HG02678 (cell line): ENCODE results near the gene OTUB2.

Experiments
- ATAC-seq: cut with Tn5 transposase; IDR thresholded peaks from one replicate; pipeline ENCODE4 v1.9.1; 2021; ENCODE audit warnings: mild to moderate bottlenecking, moderate library complexity; ENCODE audit not compliant: unreplicated experiment

The OTUB2 gene

DNA sequence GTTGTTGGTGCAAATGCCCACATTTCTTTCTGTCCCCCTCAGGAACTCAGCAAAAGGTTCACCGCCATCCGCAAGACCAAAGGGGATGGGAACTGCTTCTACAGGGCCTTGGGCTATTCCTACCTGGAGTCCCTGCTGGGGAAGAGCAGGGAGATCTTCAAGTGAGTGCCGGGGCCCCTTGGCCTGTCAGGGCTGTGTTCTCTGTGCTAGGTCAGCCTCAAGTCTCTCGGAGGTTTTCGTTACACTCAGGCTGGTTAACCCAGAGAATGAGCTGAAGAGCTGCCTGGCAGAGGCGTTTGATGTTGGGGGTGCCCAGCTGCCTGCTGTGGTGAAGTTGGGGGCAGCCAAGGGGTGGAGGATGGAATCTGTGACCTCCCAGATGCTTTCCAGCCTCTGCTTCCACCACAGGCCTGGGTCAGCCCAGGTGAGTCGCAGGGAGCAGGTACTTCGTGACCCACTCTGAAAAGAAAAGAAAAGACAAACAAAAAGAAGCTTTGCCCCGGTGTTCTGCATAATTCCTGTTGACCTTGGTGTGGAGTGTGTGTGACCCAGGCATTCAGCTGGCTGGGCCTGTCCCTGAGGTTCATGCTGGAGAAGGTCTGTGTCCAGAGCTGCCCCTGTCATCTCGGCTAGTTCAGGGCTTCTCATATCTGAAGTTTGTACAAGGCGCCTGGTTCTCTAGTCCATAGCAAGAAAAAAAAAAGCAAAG, 12.9 kb downstream of the OTUB2 start:
- ATAC-seq = no peak

DNA sequence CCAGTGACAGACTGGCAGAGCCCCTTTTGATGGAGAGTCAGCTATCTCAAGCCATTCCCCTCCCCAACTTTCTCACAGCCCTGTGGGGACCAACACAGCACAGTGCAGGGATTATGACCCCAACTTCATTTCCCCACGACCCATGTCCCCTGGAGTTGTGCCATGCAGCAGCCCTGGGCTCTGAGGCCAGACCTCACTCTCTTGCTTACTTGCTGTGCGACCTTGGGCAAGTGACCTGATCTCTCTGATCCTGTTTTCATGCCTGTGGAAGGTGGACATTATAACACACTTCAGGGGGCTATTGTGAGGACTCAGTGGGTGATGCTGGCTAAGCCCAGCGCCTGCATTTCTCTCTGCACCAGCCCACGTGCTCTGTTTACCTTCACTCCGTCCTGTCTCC, 14.1 kb downstream of the OTUB2 start:
- no peak for ATAC-seq

DNA sequence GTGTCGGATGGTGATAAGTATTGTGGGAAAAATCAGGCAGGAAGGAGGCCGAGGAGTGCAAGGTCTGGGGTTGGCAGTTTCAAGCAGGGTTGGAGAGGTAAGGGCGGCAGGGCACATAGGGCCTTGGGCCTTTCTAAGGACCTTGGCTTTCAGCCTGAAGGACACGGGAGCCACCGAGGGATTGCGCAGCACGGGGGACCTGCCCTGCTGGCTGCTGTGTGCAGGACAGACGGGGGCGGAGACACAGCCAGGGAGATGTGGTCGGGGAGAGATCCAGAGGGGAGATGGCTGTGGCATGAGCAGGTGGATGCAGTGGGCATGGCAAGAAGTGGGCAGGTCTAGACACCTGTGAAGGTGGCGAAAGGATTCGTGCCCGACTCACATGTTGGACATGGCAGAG, 14.7 kb downstream of the OTUB2 start:
- no peak for ATAC-seq

DNA sequence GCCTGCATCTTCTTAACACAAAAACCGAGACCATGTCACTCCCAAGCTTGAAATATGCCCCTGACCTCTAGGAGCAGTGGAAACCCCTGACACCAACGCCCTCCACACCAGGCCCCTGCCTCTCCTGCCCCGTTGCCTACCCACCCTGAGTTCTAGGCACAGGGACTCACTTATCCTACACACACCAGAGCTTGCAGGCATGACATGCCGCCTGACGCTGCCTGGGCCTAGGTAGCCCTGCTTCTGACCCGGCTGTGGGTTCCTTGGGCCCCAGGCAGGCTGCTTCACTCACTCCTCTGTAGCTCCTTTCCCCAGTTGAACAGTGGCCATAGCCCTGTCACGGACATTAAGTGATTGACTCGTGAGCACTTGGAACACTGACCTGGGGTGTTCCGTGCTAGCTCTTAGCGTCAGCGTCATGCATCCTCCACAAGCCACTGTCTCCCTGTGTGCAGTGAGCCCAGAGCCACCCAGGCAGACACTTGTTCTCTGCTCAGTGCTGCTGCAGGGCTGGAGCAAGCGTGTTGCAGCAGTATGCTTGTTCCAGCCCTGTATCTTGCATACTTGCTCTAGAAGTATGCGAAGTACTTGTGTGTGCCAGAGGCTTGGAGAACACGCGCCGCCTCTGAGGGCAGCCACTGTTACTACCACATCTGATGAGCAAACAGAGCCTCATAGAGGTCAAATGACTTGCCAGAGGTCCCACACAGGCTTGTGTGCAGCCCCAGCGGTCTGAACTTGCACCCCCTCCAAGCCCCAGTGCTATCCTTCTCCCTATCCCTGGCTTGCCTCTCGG, 15.6 kb downstream of the OTUB2 start:
- ATAC-seq = no peak

DNA sequence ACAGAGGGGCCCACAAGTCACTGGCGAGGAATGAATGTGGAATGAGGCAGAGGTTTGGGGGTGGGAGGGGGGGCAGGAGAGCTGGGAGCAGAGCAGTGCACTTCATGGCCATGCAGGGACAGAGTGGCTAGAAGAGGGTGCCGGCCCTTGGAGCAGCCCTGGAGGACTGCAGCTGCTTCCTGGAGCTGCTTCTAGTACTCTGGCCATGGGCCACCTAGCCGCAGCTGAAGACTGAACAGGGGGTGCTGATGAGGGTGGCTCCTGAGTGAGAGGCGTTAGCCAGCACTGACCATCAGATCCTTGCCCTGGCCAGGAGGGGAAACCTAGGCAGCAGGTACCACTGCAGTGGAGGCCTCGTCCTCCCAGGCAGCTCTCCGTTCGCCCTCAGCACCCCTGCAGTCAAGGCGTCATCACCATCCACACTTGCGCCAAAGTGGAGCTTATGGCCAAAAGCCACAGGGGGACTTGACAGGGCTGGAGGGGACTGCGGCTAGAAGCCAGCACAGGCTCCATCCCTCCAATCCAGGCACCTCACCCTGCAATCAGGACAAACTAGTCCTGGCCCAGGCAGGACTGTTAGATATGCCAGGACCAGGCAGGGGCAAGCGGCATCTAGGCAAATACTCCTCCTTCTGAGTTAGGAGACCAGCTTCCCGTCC, 16.4 kb downstream of the OTUB2 start:
- no peak for ATAC-seq

DNA sequence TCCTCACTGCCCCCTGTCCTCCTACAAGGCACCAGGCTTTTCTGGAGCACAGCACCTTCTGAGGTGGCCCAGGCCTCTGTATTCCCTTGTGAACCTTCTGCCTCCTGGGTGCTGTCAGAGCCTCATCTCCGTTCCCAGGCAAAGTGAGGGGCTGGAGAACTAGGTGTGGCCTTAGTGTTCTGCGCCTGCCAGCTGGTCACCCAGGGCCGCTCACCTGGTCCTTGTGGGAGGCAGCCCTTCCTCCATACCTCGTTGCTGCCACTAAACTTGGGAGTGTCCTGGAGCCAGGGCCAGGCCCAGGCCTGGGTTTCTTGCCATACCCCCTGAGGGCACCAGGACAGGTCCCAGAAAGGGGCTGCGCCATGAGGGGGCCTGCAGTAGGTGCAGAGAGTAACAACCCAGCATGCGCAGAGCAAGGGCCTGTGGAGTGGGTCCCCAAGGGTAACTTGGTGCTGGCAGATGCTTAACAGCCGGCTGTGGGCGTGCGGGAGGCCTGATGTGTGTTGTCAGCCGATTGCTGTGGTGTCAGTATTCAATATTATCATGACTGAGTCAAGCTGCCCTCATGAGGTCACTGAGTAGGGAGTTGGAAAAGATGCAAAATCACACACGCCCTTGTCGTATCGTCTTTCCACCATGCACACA, 17.1 kb downstream of the OTUB2 start:
- no peak for ATAC-seq

DNA sequence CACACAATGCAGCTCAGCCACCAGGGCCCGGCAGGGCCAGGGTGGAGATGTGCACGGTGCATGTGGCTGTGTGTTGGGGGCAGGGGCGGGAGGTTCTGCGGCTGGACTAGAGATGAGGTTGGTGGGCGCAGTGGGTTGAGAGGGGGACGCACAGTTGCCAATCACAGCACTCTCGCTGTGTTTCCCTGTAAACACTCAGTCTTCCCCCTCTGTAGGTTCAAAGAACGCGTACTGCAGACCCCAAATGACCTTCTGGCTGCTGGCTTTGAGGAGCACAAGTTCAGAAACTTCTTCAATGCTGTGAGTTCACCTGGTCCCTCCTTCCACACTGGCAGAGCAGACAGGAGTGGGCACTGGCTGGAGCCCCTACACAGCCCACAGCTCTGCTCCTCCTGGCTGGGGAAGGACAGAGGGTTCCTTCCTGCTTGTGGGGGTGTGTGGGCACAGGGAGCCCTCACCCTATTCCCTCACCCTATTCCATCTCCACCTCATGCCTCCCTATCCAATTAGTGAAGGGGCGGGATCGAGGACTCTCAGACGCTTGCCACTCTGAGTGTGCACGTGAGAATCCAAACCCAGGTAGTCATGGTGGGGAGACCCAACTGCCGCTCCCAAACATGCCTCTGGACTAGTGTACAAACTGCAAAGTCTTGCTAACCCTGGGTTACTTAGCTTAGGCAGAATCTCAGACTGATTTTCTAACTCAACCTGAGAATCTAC, 17.8 kb downstream of the OTUB2 start:
- ATAC-seq = no peak

DNA sequence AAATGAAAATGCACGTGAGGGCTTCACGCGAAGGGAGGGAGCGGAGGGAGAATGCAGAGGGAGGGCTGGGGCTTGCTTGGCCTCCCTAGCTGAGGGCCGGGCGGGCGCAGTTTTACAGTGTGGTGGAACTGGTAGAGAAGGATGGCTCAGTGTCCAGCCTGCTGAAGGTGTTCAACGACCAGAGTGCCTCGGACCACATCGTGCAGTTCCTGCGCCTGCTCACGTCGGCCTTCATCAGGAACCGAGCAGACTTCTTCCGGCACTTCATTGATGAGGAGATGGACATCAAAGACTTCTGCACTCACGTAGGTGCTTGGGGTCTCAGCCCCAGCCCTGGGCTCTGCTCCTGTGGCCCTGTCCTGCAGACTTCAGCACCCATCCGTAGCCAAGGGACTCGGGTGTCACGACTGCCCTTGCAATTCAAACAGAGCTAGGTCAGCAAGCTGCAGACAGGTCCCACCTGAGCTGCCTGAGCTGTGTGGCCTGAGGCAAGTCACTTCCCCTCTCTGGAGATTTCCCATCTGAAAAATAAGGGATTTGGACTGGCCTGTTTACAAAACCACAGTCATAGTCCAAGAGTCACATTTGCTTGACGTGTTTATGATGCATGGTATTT, 18.4 kb downstream of the OTUB2 start:
- ATAC-seq = no peak

DNA sequence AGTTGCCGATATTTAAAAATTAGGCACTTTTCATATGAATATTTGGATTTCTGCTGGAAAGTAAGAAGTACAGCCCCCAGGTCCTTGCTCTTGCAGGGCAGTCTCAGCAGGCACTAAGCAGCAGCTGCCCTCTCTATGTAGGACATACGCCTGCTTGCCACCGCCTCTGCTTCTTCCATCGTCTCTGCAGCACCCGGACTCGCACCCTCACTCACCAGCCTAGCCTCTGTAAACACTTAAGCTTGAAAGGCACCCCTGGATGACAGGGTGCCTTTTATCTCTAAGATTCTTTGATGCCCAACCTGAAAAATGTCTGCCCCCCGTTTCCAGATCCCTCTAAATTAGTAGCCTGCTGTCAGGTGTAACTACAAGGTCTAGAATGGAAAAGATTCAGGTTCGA, 19.0 kb downstream of the OTUB2 start:
- ATAC-seq = no peak

DNA sequence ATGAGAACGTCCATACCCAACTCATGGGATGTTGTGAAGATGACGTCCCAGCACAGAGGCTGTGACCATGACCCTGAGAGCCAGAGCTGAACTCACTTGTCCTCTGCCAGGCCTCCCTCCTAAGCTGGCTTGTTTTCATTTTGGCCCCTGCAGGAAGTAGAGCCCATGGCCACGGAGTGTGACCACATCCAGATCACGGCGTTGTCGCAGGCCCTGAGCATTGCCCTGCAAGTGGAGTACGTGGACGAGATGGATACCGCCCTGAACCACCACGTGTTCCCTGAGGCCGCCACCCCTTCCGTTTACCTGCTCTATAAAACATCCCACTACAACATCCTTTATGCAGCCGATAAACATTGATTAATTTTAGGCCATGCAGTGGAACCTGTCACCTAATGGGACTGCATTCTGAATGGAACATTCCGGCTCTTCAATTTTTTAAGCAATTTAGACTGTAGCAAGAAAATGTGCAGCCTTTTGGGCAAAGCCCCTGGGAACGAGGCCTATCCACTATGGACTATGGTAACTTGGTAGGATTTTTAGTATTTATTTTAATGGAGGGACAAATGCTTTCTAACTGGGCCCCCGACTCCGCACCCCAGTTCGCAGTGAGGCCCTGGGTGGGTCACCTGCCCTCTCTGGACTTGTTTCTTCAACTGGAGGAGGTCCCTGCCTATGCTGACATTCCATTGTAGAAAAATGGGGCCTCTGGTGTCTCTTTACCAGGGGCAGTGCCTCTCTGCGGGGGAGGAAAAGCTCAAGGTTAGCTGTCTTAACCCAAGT, 19.6 kb downstream of the OTUB2 start:
- ATAC-seq = no peak

DNA sequence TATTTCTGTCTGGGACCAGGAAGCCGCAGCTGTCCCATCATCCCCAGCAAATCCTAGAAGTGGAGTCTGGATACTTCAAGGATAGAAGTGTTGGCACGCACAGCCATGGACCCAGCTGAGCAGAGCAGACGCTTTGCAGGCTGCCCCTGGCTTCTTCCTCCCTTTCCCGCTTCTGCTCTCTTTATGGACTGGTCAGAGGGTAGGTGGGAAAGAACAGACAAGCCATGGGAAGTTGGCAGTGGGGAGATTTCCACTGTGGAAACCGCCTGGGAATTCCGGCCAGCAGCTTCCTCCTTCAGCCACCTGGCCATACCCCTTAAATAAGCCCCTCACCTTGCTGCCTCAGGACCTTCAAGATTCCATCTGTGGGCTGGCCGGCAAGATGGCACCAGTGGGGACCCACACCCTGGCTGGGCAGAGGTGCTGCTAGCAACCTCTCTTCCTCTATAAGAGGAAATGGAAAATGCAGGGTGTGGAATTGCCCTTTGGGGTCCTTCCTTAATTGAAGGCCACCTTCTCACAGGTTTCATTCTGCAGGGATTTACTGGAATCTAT, 20.6 kb downstream of the OTUB2 start:
- ATAC-seq = no peak

DNA sequence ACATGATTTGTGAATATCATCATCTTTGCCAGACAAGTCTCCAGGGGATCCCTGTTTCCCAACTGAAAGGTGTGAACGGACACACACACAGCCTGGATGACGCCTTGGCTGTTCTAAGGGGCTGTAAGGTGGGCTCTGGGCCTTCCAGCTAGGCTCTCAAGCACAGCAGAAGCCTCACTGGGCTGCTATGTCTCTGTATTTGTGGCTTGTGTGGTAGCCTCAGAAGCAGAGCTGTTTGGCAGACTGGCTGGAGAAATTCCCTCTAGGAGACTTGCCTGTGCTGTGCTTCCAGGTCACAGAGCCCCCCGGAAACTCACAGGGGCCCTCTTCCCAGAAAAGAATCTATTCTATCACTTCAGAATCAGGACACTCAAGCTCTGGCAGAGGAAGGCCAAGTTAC, 21.4 kb downstream of the OTUB2 start:
- no peak for ATAC-seq

DNA sequence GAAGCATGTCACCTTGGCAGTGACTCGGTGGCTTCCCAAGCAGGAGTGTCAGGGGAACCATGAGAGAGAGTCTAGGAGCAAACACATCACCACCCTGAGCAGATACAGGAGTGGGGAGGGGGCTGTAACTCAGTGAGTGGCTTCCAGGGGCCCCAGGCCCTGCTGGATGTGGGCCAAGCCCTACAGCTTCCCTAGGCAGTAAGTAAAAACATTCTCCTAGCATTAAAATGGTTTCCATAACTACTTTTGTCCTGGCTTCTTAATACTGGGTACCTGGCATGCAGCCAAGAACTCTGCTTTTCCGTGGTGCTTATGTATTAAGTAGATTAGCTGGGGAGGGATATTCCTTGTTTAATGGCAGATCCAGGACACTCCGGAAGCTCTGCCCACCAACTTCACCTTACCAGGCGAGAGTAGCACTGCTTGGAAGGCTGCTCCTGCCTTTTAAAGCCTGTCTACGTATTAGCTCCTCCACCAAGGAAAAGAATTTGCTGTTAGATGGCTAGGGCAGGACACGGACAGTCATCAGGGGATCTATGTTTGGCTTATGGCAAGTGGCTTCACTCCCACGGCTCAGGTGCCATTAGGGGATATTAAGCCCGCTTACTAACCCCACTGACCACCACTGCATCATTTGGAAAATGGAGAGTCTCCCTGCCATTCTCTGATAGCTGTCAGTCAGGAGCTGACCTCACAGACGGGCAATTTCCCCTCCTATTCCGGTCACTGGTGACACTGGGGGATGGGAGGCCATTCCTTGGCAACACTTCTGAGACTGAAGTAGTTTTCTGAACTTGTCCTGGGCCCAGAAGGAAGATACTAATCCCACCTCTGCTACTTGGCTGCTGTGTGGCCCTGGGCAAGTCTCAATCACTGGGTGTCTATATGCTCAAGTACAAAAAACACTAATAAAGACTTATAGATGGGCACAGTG, 22.8 kb downstream of the OTUB2 start:
- no peak for ATAC-seq

DNA sequence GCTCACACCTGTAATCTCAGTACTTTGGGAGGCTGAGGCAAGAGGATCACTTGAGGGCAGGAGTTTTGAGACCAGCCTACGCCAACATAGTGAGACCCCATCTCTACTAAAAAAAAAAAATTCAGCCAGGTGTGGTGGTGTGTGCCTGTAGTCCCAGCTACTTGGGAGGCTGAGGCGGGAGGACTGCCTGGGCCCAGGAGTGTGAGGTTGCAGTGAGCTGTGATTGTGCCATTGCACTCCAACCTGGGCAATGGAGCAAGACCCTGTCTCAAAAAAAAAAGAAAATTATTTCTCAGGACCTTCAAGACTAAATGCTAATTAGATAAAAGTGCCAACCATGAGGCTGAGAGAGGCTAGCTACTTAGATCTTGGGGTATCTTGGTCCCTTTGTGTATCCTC, 23.5 kb downstream of the OTUB2 start:
- no peak for ATAC-seq

DNA sequence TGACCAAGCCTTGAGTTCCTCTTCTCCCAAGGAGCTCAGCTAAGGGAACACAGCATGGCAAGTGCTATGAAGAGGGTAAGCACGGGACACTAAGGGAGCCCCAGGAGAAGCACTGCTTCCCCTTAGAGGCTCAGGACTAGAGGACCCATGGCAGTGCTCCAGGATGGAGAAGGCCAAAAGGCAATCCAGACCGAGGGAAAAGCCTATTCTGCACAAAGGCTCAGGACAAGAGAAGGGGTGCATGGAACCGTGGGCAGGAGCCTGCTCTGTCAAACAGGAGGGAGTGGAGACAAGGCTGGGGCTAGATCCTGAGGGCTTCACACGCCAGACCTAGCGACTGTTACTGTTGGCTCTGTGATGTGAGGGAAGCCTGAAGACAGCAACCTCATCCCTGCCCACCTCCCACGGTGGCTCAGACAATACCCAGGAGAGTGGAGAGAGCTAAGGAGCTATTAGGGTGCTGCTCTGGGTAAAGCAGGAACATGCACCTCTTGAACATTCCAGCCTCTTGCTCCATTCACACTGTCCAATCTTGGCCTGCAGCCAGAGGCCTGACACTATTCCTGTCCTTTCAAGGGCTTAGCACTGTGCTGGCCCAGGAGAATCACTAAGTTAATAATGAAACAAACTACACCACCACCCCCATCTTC, 24.2 kb downstream of the OTUB2 start:
- ATAC-seq = no peak

DNA sequence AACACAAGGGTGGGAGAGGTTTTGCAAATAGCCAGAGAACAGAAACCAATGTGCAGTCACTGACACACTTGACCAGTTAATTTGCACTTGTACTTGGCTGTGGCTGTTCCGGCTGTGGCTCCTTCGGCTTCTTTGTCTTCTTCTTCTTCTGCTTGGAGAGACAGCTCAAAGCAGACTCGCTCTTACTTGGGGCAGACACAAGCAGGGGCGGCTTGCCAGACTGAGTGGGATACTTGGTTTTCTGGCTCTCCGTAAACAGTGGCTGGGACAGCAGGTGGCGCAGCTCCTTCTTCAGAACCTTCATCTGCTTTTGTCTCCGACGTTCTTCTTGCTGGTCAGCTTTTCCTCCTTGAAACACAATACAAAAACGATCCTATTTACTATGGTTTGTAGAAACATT, 25.0 kb downstream of the OTUB2 start:
- ATAC-seq = no peak

DNA sequence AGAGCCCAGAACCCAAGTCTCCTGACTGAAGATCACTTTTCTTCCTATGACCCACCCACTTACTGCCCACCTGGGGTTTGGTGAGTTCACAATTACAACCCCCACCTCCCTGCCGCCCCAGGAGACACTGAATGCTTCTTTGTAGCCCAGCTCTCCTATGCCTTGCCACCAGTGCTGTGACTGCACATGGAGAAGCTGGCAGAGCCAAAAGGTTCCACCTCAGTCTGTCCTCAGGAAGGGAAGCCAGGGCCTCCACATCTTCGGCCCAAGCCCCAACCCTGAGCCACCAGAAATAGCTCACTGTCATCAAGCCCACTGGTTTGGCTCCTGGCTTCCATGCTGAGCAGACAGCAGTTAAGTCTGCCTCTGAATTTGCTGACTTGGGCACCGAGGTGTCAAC, 25.6 kb downstream of the OTUB2 start:
- ATAC-seq = no peak

DNA sequence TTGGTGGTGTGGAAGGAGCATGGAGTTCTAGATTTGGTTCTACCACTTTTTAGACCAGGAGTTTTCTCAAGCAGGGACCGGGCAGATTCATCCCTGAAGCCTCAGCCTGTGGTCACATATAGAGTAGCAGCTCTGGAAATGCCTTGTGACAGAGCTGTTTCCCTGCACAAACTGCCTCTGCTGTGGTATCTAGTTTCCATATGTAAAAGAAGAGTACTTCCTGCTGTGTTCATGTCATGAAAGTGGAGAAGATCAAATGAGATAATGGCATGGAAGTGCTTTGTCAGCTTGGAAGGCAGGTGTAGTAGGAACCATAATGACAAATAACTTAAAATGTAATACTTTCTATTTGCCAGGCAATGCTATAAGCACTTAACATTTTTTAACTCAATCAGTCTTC, 26.1 kb downstream of the OTUB2 start:
- ATAC-seq = no peak
